Vagina (tissue), 2 donors: ENCODE results near the gene PRF1. TPM values are rescaled to one million over a fixed set of nuclear protein-coding genes. Genes with fewer than 3 reads are reported as not detected.

ENCODE experiments used
- DNase-seq, 2 donors: peaks; one replicate each; pipeline ENCODE4 v3.0.0-alpha.2; 2017; ENCODE audit errors: extremely low spot score in 2 of 2
- H3K27ac ChIP-seq: fragments of 200-600 bp; sonication (generic); one replicate; pipeline ENCODE4 v1.5.1; 2019
- H3K27me3 ChIP-seq: fragments of 200-600 bp; sonication (generic); one replicate; pipeline ENCODE4 v1.5.1; 2019
- H3K36me3 ChIP-seq, 2 donors: fragments of 200-600 bp; sonication (generic); one replicate each; pipeline ENCODE4 v1.5.1; 2017 to 2019
- H3K4me1 ChIP-seq: fragments of 200-600 bp; sonication (generic); one replicate; pipeline ENCODE4 v1.5.1; 2019
- H3K4me3 ChIP-seq, 2 donors: fragments of 200-600 bp; sonication (generic); 1 replicate in 1 of 2; 2 replicates in 1 of 2; pipeline ENCODE4 v1.5.1; 2016 to 2019
- H3K9me3 ChIP-seq: fragments of 200-600 bp; sonication (generic); one replicate; pipeline ENCODE4 v1.5.1; 2019
- POLR2A ChIP-seq, 2 donors: fragments of 450-650 bp; IDR thresholded peaks; one replicate each; pipeline ENCODE4 v1.6.1; 2017; ENCODE audit warnings: antibody characterized with exemption in 2 of 2, mild to moderate bottlenecking in 2 of 2, moderate library complexity in 2 of 2
- POLR2AphosphoS5 ChIP-seq, 2 donors: sonication (generic); formaldehyde crosslinking; IDR thresholded peaks; one replicate each; pipeline ENCODE4 v1.9.0; 2017; ENCODE audit warnings: antibody characterized with exemption in 2 of 2, mild to moderate bottlenecking in 2 of 2, low read depth in 1 of 2; ENCODE audit not compliant: insufficient read depth in 1 of 2
- intact Hi-C: fragments of 100-400 bp; cut with DNase I; formaldehyde crosslinking; loops from one replicate; pipeline ENCODE4 v1.15.1; 2023
- total RNA-seq: library from RNA; depleted of rRNA; stranded (reverse); fragments of >200 nt; gene quantifications from one replicate; pipeline ENCODE4 v1.2.3, GENCODE V29; 2016
- TF ChIP-seq, protein P1 (sequence below), 3 experiments: fragments of 450-650 bp in 2 of 3; fragments of 200-600 bp in 1 of 3; sonication (generic) in 1 of 3; IDR thresholded peaks; one replicate each; pipeline ENCODE4 v1.5.1; 2017 to 2019; ENCODE audit warnings: antibody characterized with exemption in 3 of 3, mild to moderate bottlenecking in 2 of 3, moderate library complexity in 2 of 3

PRF1 gene
- total RNA-seq, 1 donor from 2014 or later, result 20.9 TPM

DNA sequence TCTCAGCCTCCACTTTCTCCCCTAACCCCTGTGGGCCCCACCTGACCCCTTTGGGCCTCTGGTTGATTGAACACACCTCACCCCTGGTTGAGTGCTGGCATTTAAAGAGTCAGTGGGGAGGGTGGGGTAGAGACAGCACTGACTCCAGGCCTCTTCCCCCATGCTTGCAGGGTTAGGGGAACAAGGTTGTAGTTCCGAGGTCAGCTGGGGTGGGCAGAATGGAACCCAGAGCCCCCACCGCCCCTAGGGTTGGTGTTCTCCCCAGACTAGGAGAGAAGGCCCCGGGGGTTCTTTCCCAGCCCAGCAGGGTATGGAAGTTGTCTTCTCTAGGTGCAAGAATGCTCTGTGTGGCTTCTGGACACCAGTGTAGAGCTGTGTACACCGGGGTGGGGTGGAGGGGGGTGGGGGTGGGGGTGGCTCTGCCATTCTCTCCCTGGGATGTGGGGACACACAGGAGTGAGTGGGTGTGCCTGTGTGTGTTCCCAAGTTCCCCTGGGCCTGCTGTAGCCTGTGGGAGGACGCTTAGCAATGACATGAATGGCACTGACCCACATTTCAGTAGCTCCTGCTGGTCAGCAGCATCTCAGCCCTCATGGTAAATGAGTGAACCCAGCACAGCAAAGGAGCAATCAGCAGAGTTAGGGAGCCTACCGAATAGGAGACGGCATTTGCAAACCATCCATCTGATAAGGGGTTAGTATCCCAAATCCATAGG, 33.6 kb downstream of the PRF1 start:
- TF ChIP-seq, protein P1, sequence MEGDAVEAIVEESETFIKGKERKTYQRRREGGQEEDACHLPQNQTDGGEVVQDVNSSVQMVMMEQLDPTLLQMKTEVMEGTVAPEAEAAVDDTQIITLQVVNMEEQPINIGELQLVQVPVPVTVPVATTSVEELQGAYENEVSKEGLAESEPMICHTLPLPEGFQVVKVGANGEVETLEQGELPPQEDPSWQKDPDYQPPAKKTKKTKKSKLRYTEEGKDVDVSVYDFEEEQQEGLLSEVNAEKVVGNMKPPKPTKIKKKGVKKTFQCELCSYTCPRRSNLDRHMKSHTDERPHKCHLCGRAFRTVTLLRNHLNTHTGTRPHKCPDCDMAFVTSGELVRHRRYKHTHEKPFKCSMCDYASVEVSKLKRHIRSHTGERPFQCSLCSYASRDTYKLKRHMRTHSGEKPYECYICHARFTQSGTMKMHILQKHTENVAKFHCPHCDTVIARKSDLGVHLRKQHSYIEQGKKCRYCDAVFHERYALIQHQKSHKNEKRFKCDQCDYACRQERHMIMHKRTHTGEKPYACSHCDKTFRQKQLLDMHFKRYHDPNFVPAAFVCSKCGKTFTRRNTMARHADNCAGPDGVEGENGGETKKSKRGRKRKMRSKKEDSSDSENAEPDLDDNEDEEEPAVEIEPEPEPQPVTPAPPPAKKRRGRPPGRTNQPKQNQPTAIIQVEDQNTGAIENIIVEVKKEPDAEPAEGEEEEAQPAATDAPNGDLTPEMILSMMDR (IDR thresholded peaks at IDR 0.05), result no peak
- no peak for TF ChIP-seq POLR2A (IDR thresholded peaks at IDR 0.05)
- TF ChIP-seq POLR2AphosphoS5 (IDR thresholded peaks at IDR 0.05; ENCODE audit: insufficient read depth in 1 of 2, low read depth in 1 of 2), result no peak
- intact Hi-C loops, result no loop called here
- no peaks in the 10 kb centered on the region for H3K4me1 ChIP-seq
- no peaks in the 10 kb centered on the region for H3K36me3 ChIP-seq
- no peak overlapping the region for H3K4me3 ChIP-seq
- H3K9me3 ChIP-seq, result no peaks in the 10 kb centered on the region
- no peaks in the 10 kb centered on the region for H3K27me3 ChIP-seq
- no peak for DNase-seq
- no peak overlapping the region for H3K27ac ChIP-seq

DNA sequence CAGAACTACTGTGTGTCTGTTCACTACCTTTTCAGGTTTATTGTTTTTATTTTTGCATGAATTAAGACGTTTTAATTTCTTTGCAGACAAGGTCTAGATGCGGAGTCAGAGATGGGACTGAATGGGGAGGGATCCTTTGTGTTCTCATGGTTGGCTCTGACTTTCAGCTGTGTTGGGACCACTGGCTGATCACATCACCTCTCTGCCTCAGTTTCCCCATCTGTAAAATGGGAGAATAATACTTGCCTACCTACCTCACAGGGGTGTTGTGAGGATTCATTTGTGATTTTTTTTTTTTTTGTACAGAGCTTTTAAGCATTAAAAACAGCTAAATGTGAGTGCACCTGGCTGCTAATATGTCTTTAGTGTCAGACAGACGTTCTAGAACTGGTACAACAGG, 34.4 kb downstream of the PRF1 start:
- H3K4me1 ChIP-seq, result no peaks in the 10 kb centered on the region
- intact Hi-C loops, result no loop called here
- TF ChIP-seq POLR2AphosphoS5 (IDR thresholded peaks at IDR 0.05; ENCODE audit: insufficient read depth in 1 of 2, low read depth in 1 of 2) (no peak), POLR2A (IDR thresholded peaks at IDR 0.05) (no peak)
- no peaks in the 10 kb centered on the region for H3K9me3 ChIP-seq
- H3K27ac ChIP-seq, result no peak overlapping the region
- no peak overlapping the region for H3K4me3 ChIP-seq
- H3K36me3 ChIP-seq, result no peaks in the 10 kb centered on the region
- H3K27me3 ChIP-seq, result no peaks in the 10 kb centered on the region
- no peak for DNase-seq

DNA sequence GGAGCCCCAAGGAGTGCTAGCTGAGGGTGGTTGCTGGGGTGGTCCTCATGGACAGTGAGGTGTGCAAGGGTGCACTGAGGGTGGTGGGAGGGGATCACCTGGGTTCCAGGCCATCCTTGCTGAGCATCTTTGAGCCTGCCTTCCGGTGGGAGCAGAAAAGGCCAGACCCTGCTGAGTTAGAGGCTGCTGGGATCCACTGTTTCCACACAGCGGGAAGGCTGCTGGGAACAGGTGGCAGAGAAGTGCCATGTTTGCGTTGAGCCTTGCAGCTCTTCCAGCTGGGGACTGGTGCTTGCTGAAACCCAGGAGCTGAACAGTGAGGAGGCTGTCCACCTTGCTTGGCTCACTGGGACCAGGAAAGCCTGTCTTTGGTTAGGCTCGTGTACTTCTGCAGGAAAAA, 34.9 kb downstream of the PRF1 start:
- Histone ChIP-seq H3K4me1 (no peaks in the 10 kb centered on the region), H3K36me3 (no peaks in the 10 kb centered on the region), H3K9me3 (no peaks in the 10 kb centered on the region), H3K27ac (no peak overlapping the region), H3K27me3 (no peaks in the 10 kb centered on the region), H3K4me3 (no peak overlapping the region)
- DNase-seq, result no peak
- no peak for TF ChIP-seq POLR2AphosphoS5 (IDR thresholded peaks at IDR 0.05; ENCODE audit: insufficient read depth in 1 of 2, low read depth in 1 of 2)
- TF ChIP-seq, protein P1 (IDR thresholded peaks at IDR 0.05), result no peak
- TF ChIP-seq POLR2A (IDR thresholded peaks at IDR 0.05), result no peak
- intact Hi-C loops, result no loop called here

DNA sequence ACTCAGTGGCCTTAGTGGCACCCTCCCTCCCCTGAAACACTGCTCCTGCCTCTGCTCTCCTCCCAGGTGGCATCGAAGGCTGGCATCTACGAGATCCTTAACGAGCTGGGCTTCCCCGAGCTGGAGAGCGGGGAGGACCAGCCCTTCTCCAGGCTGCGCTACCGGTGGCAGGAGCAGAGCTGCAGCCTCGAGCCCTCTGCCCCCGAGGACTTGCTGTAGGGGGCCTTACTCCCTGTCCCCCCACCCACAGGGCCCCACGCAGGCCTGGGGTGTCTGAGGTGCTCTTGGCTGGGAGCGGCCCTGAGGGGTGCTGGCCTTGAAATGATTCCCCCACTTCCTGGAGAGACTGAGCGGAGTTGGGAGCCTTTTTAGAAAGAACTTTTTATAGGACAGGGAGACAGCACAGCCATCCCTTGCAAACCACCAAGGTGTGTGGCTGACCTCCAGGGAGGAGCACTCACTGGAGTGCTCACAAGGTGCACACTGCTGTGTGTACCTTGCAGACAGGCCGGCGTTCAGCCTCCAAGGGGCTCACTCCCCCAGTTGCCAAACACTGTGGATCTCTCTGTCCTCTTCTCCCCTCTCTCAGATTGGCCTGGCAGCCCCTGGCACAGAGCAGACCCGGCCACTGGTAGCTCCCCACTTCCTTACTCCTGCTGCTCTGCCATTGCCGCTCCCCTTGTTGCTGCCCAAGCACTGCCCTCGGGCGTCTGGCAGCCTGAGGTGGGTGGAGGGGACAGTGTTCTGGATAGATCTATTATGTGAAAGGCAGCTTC, 35.8 kb downstream of the PRF1 start:
- intact Hi-C loops, result no loop called here
- no peak overlapping the region for H3K27ac ChIP-seq
- H3K36me3 ChIP-seq, result no peaks in the 10 kb centered on the region
- no peak for TF ChIP-seq POLR2A (IDR thresholded peaks at IDR 0.05)
- no peak for TF ChIP-seq POLR2AphosphoS5 (IDR thresholded peaks at IDR 0.05; ENCODE audit: insufficient read depth in 1 of 2, low read depth in 1 of 2)
- TF ChIP-seq, protein P1 (IDR thresholded peaks at IDR 0.05), result no peak
- no peaks in the 10 kb centered on the region for H3K9me3 ChIP-seq
- no peaks in the 10 kb centered on the region for H3K4me1 ChIP-seq
- no peak for DNase-seq
- no peak overlapping the region for H3K4me3 ChIP-seq
- H3K27me3 ChIP-seq, result no peaks in the 10 kb centered on the region

DNA sequence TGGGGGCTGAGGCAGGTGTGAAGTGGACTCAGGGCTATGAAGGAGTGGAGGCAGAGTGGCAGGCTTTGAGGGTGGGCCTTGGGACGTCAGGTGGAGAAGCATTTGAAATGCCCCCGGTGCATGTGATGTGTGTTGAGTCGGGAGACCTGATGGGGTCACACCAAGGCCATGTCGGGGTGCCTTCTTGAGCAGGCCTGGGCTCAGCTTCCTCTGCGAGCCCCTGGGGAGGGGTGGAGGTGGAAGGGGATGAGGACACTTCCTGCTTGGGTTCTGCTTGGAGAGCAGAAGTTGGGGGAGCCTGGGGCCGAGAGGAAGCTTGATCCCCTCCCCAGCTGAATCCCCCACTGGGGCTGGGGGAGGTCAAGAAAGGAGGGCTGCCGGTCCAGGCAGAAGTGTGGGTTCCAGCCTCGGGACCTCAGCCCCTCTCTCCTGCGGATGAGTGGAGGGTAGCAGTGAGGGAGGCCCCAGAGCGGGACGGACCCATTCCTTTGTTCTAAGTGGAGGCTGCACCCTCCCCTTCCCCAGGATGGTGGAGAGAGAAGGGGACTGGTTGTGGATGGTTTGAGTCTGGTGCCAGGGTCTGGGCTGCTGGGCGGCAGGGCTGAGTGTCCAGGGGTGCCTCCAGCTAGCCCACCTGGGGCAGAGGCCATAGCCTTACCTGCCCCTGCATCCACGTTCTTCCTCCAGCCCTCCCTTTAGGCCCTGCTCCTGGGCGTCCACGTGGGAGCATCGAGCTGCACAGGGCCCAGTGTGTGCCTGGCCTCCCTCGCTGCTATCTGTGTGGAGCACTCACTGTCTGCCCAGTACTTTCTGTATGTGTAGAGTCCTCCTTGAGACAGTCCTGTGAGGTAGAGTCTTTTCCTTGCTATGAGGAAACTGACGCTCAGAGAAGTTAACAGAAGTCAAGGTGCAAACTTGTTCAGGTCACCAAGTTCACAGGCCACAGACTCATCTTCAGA, 36.7 kb downstream of the PRF1 start:
- no peak overlapping the region for H3K27ac ChIP-seq
- H3K4me1 ChIP-seq, result no peaks in the 10 kb centered on the region
- TF ChIP-seq POLR2A (IDR thresholded peaks at IDR 0.05) (no peak), POLR2AphosphoS5 (IDR thresholded peaks at IDR 0.05; ENCODE audit: insufficient read depth in 1 of 2, low read depth in 1 of 2) (no peak)
- TF ChIP-seq, protein P1 (IDR thresholded peaks at IDR 0.05), result no peak
- intact Hi-C loops, result no loop called here
- no peak for DNase-seq
- no peaks in the 10 kb centered on the region for H3K36me3 ChIP-seq
- H3K9me3 ChIP-seq, result no peaks in the 10 kb centered on the region
- no peak overlapping the region for H3K4me3 ChIP-seq
- no peaks in the 10 kb centered on the region for H3K27me3 ChIP-seq
